Activated CD4-positive, alpha-beta T cell treated with anti-CD3 and anti-CD28 coated beads, Interleukin-2, amount 50 U/mL, for 24 hours (primary cell): ENCODE results near the gene MAPKAPK2.

Source experiments
- DNase-seq, 2 donors: peaks; one replicate each; pipeline ENCODE4 v3.0.0-alpha.2; 2020; ENCODE audit warnings: low read depth in 1 of 2, low spot score in 1 of 2

The MAPKAPK2 gene

DNA sequence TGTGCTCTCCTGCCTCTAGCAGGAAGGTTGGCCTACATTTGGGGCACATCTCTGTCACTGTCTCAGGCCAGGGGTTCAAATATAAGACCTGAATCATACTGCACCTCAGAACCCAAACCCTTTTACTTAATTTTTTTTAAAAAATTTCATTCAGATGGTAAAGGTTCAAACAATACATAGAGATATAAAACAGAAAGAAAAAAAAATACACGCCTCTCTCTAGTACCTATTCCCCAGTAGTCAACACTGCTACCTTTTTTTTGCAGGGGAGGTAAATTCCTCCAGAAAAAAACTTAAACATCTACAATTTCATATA, 32.9 kb downstream of the MAPKAPK2 start:
- no peak for DNase-seq

DNA sequence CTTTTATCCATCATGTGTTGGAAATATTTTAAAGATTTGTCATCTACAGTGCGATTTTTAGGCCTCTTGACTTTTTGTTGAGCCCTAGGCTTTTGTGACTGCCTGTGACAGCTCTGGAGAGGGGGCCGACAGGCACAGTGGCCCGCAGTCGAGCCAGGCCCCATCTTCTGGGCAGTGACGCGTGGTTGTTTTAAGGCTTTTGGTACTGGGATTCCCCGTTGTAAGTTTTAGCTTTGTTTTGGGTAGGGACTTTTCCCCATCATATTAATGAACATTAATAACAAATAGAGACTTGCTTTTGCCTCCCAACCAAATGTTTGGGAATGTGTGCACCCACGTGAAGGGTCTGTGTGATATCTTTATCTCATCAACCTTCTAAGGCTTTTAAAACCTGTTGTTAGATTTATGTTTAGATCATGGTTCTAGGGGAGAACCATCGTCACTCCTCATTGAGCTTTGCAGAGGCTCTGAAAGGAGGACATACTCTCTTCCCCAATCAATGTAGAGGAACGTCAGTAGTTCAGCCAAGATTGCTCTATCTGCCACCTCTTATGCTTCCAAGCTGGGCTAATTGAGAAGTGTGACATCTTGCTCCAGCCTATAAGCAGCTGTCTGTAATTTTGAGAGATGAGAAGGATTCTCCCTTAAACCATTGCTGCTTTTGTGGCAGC, 34.6 kb downstream of the MAPKAPK2 start:
- DNase-seq, result no peak

DNA sequence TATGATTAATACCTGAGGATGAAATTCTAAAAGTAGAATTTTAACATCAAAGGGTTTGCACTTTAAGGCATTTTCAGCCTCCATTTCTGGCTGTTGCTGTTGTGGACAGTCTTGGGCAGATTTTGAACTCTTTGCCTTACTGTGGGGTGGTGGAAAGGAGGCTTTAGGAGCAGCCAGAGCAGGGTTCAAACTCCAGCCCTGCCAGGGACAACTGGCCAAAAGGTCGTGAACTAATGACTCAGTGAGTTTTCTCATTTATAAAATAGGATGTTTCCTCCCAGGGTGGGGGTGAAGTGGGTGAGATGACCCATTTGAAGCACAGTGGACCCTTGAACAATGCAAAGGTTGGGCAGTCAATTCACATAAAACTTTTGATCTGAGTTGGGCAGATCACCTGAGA, 36.7 kb downstream of the MAPKAPK2 start:
- DNase-seq, result no peak

DNA sequence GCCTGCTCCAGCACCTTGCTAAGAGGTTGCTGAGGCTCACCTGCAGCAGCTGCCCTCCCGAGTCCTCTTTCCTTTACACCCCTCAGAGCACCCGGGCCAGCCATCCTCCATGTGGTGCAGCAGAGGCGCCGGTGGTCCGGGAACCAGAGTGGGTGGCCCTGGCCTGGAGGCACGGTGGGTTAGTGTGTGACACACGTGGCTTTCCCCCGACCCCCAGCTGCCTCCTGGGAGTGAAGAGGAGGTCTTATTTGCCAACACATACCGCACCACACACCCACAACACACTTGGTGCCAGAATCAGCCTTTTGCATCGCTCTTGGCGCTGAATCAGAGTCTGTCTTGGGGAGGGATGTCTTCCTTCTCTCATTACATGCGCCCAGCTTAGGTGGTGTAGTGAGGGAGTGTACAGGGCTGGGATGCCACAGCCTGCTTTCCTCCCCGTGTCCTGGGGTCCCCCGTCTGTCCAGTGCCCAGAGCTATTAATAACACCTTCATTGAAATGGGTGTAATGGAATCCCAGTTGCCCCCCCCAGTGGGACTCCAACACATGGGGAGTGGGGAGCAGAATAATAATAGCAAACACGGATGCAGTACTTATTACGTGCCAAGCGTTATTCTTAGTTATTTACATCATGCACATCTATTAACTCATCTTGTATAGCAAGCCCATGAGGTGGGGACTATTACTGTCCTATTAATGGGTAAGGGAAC, 38.2 kb downstream of the MAPKAPK2 start:
- no peak for DNase-seq

DNA sequence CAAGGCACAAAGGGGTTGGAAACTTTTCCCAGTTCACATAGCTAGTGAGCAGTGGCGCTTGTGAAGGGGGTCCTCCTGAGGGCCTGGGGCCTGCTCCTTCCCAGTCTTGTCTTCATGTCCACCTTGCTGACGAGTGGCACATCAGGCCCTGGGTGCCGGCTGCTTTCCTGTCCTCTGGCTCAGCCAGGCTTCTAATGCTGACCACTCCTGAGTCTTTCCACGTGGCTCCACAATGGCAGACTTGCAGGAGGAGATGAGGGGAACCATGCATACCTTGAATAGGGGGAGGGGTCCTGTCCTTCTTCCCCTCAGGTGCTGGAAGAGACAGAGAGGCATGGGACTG, 38.7 kb downstream of the MAPKAPK2 start:
- no peak for DNase-seq

DNA sequence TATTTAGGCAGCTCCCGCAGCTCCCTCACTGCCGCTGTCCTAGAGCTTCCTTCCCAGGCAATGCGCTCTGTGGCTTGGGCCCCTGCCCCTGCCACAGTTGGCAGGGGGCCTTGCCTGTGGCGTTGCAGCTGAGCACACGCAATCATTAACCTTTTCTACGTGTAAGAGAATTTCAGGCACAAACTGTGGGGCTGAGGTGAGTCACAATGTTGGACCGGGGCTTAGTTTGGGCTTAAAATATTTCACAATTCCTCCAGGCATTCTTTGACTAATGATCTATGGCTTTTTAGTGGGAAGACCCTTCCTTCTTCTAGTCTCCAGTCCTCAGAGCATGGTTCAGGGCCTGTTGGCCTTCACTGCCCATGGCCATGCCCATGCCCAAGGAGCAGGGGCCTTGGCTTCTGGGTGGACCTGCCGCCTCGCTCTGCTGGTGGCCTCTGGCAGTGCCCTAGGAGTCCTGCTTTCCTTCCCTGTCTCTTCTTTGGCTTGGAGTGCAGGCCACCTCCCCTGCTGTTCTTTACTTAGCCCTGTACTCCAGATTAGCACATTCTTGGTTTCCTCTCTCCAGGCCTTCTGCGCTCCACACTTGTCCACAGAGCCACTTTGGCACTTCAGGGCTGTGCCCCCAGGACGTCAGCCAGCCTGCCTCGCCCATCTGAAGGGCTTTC, 39.2 kb downstream of the MAPKAPK2 start:
- no peak for DNase-seq

DNA sequence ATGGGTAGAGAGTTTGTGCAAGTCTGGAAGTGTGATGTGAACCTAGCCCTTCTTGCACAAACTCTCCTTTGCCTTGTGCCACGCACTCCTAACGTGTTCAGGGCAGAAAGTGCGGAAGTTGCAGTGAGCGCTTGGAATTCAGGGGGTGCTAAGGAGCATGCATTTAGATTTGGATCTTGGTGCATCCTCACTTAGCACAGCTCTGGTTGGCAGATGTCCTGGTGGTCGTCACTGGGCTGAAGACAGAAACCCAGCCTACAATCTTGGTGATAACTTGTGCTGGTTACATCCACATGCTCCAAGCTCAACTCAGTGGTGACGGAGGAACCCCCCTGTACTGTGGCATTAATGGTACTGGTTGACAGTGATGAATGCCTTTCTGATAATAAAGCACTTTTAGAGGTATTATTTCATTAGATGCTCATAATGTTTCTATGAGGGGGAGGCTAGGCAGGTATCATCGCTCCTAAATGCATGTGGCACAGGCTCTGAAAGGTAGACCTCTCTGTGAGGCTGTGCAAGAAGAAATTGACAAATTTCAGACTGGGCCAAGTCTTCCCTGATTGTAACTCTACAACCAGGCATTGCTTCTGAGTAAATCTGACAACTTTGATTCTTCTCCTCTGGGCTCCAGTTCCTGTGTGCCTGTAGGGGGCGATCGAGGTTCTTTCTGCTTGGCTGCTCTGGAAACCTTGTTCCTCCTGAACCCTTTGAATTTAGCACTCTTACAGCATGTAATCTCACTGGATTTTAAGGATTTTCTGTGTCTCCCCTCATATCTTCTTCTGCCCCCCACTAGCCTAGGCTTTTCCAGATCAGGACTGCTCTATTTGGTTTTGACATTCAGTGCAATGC, 40.6 kb downstream of the MAPKAPK2 start:
- DNase-seq, result peak in 1 of 2 donors; percentile 41

DNA sequence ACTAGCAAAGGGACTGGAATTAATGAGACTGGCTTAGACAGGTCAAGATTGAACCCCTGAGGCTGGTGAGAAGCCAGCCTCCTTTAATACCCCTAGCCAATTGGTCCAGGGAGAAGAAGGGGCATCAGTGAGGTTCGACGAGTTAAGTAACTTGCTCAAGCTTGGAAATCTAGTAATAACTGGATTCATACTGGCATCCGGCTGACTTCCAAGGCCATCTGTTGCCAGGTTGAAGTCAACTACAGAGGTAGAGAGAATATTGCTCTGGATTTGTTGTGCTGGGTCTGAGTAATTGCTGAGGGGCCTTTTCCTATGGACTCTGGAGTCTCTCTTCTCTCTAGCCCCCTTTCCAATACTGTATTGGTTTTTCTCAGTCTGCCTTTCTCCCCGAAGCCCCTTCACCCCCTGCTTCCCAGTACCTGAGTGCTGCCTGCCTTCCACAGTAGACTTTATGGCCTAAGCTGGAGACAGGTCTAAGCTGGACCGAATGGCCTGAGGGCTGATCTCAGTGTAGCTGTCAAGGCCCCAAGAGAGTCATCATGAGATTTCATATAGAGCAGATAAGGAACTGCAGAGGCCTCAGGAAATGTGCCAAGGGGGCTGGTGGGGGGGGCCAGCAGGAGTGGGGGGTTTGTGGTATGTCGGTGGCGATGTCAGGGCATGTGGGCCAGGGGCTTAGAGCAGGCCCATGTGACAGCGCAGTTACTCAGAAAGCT, 43.4 kb downstream of the MAPKAPK2 start:
- DNase-seq, result no peak

DNA sequence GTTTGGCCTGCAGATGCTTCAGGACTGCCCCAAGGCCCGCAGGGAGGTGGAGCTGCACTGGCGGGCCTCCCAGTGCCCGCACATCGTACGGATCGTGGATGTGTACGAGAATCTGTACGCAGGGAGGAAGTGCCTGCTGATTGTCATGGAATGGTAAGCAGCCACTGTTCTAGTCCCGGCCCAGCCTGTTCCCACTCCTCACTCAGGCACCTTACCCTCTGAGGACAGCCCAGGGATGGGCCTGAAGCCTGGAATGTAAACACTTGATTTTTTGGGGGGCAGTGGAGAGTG, 43.9 kb downstream of the MAPKAPK2 start:
- DNase-seq, result no peak

DNA sequence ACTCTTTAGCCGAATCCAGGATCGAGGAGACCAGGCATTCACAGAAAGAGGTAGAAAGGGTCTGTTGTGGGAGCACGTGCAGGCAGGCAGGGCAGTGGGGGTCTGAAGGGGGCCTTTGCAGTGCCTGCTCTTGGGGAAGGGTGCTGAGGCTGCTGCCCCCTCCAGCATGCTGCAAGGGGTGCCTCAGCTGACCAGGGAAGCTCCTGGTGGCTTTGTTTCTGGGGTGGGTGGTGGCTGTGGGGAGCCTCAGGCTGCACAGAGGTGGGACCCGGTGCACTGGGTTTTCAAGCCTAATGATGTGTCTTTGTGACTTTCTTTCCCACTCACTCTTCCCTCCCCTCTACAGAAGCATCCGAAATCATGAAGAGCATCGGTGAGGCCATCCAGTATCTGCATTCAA, 44.3 kb downstream of the MAPKAPK2 start:
- no peak for DNase-seq

DNA sequence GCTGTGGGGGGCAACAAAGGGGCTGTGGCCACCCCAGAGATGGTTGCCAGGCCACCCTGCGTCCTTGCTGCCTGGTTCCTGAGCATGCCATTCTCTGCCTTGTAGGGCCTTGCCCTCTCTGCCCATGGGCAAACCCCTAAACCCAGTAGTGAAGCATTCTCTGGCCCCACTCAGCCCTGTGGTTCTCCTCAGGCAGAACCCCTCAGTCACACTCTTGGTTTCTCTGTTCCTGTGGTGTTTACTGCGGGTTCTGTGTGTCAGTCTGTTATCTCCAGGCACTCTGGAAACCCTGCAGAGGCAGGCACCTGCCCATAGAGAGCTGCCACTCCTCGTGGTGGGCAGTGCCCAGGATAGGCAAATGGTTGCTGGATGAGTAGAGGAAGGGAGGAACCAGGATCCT, 44.8 kb downstream of the MAPKAPK2 start:
- DNase-seq, result no peak

DNA sequence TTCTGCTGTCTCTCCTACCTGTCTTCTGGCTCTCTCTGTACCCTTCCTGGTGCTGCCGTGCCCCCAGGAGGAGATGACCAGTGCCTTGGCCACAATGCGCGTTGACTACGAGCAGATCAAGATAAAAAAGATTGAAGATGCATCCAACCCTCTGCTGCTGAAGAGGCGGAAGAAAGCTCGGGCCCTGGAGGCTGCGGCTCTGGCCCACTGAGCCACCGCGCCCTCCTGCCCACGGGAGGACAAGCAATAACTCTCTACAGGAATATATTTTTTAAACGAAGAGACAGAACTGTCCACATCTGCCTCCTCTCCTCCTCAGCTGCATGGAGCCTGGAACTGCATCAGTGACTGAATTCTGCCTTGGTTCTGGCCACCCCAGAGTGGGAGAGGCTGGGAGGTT, 47.8 kb downstream of the MAPKAPK2 start:
- DNase-seq, result no peak

DNA sequence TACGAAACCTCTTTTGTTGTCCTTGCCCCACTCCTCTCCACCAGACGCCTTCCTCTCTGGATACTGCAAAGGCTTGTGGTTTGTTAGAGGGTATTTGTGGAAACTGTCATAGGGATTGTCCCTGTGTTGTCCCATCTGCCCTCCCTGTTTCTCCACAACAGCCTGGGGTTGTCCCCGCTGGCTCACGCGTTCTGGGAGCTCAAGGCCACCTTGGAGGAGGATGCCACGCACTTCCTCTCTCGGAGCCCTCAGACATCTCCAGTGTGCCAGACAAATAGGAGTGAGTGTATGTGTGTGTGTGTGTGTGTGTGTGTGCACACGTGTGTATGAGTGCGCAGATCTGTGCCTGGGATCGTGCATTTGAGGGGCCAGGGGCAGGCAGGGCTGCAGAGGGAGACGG, 48.3 kb downstream of the MAPKAPK2 start:
- DNase-seq, result no peak

DNA sequence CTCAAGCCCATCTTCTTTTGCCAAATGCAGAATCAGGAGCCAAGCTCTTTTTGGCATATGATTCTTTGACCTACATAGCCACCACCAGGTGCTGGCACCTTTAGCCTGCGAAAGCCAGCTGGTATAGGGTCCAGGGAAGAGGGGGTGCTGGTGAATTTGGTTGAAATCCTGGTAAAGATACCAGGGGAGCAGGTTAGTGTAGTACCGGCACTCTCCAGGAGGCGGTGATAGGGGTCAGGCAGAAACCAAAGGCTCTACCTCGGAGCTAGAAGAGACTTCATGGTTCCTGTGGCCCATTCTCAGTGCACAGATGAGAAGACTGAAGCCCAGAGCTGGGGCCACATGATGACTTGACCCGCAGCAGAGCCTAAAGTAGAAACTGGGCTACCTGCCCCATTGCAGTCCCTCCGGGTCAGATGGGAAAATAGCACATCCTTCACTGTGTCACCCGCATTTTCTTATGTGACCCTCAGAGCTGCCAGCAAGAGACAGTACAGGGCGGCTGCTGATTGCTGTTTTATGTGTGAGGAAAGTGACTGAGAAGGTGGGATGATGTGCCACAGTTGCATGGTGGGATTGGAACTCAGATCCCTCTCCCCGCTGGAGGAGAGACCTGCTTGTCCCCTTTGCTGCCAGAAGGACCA, 49.9 kb downstream of the MAPKAPK2 start:
- peak; percentile 70 to 73 for DNase-seq

DNA sequence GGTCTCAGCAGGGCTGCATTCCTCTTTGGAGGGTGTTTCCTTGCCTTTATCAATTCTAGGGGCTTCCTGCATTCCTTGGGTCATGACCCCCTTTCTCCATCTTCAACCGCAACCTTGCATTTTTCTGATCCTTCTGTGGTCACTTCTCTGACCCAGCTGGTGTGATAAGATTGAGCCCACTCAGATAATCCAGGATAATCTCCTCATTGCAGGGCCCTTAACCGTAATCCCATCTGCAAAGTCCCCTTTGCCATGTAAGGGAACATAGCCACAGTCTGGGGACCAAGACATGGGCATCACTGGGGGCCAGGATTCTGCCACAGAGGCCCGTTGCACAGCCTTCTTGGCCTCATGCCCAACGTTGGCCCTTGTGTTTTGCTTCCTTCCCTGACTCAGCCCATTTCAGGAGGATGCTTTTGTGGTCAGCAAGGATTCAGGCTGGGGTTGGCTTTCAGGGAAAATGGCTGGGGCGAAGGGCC, 50.9 kb downstream of the MAPKAPK2 start:
- DNase-seq, result no peak

DNA sequence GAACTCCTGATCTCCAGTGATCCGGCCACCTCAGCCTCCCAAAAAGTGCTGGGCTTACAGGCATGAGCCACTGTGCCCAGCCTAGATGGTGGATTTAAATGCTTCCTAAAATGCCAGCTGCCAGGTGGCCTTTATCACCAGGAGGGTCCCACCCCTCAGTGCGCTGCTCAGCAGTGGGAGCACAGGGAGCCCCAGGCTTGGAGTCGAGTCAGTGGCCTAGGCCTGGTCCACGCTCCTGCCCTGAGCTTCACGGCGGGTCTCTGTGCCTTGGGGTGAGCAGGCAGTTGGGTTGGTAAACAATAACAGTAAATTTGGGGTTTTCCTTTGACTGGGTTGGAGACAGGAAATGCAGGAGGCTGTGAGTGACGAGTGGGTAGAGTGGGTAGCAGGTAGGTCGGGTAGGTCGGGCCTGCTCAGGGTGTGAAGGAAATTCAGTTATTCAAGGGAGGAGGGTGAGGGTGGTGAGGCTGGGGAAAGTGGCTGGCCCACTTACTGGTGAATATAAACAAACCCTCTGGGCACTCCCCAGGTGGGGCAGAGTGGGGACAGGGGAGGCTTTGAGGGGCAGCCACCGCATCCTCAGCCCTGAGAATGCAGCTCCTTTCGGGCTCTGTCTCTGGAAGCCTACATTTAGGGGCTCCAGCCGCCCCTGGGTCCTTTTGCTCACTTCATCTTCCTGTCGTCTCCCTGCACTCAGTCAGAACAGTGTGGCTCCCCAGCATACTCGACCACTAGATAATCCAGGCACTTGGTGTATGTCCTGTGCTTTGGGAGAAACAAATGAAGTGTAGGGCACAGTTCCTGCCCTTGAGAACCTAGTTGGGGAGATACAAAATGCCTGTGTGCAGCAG, 52.4 kb downstream of the MAPKAPK2 start:
- no peak for DNase-seq

DNA sequence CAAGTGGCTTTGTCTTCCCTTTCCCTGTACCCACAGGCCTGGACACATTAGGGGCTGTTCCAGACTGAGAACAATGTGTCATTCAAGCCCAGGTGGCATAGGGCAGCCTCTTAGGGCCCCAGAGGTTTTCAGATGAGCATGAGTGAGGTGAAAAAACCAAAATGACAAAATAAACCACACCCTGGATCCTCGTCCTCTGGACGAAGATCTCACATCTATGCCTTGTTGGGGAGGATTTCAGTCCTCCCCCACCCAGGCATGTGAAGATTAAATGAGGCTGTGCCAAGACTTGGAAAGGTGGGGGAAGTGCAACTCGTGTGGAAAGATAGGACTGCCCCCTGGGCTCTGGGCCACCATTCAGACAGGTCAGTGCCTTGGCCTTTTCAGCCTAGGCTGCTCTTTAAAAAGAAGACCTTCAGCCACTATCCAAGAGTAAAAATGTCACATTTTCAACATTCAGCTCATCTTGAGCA, 53.1 kb downstream of the MAPKAPK2 start:
- DNase-seq, result no peak

DNA sequence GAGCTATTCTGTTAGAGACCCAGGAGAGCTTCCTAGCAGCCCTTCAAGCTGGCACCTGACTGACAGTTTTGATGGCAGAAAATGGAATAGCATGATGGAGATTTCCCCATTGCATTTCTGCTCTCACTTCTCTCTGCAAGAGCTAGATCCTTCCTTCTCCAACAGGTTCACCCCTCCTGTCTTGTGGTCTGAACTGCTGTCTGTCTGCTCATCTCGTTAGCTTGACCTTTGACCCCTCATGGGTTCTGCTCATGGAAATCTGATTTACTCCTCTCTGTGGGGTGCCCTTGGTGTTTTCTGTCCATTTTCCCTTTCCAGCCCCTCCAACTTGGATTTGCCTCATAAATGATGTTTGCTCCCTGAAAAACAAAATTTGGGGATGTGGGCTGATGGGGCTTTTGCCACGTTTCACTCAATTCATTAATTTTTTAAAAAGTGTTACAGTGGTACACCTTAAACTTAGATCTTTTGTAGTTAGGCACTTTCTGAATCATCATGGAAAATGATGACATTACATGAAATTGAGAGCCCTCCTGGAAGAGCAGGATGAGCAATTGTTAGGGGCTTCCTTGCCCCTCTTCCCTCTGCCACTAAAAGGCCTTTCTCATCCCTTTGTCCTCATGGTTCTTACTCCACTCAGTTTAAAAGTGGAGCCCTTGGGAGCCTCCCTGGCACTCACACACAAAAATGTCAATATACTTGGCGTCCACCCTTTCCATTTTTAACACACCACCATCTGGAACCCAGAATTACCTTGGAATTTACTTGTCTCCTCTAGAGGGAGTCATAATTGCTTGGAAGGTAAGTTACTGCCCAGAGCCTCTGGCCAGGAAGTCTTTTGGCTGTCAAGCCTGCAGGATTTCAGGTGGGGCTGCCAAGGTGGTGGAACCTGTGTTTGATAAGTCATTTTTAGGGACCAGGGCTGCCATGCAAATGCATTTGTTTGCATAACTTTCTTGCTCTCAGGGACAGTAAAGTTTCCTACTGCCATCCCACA, 54.0 kb downstream of the MAPKAPK2 start:
- DNase-seq, result no peak
